Choroid plexus epithelial cell (primary cell): ENCODE measurements around the gene BRINP3.

Experiments
- DNase-seq: peaks from one replicate; pipeline ENCODE4 v3.0.0-alpha.2; 2010; ENCODE audit warnings: low read depth
- H3K4me3 ChIP-seq: 2 replicates; pipeline ENCODE4 v1.5.1; 2011; ENCODE audit warnings: low read depth, mild to moderate bottlenecking, control low read depth, low read length, moderate library complexity
- CTCF ChIP-seq: conservative IDR thresholded peaks from 2 replicates; pipeline ENCODE4 v1.5.1; 2011; ENCODE audit warnings: low read depth, mild to moderate bottlenecking, control low read depth, inconsistent platforms, low read length, moderate library complexity

Gene BRINP3

GRCh38 chr1:190377294-190377693, 100.4 kb downstream of the BRINP3 start:
- no peak overlapping the region for H3K4me3 ChIP-seq
- TF ChIP-seq CTCF = no peak
- no peak for DNase-seq

- DNase-seq = peak; percentile 16
- H3K4me3 ChIP-seq = no peak overlapping the region
- no peak for TF ChIP-seq CTCF
Observed at GRCh38 chr1:190376044-190376443, 101.6 kb downstream of the BRINP3 start.

- no peak overlapping the region for H3K4me3 ChIP-seq
- DNase-seq = peak; percentile 57
- TF ChIP-seq CTCF = peak; percentile 76
Observed at GRCh38 chr1:190373705-190374336, 103.8 kb downstream of the BRINP3 start.

- DNase-seq = no peak
- no peak overlapping the region for H3K4me3 ChIP-seq
- TF ChIP-seq CTCF = no peak
Observed at GRCh38 chr1:190367200-190367599, 110.5 kb downstream of the BRINP3 start.

GRCh38 chr1:190365283-190365682, 112.4 kb downstream of the BRINP3 start:
- no peak for DNase-seq
- no peak for TF ChIP-seq CTCF
- H3K4me3 ChIP-seq = no peak overlapping the region

- no peak overlapping the region for H3K4me3 ChIP-seq
- DNase-seq = no peak
- no peak for TF ChIP-seq CTCF
Observed at GRCh38 chr1:190353538-190354101, 124.0 kb downstream of the BRINP3 start.

GRCh38 chr1:190344454-190344853, 133.2 kb downstream of the BRINP3 start:
- H3K4me3 ChIP-seq = no peak overlapping the region
- TF ChIP-seq CTCF = no peak
- no peak for DNase-seq
